Measurements from ENCODE around the gene GPBP1L1.

Gene GPBP1L1

DNA sequence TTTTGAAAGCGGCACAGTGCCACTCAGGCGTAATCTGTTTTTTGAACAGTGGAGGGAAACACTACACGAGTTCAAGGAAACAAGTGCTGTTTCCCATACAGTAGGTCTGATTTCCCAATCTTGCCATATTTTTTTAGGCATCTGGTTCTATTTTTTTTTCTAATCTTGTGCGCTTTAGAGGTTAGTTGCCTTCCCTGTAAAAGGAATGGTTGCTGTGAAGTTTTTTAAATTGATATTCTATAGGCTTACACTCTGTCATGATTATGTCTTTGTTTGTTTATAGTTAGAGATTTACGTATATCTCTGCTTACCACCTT, 101.3 kb downstream of the GPBP1L1 start:
- no peak for DNase-seq

- DNase-seq, result peak; percentile 98
Measured at GRCh38 chr1:45584351-45585109, 101.8 kb downstream of the GPBP1L1 start.

GRCh38 chr1:45583666-45584350, 102.5 kb downstream of the GPBP1L1 start, which contains the start of gene NASP:
NASP (plus strand) TSS chr1:45584041; CDS start chr1:45584147, 106 bp downstream.
- peak; percentile 99 for DNase-seq

GRCh38 chr1:45583264-45583665, 103.1 kb downstream of the GPBP1L1 start:
- peak; percentile 99 for DNase-seq

Measured in eye (tissue), 1 donor.